Activated naive CD4-positive, alpha-beta T cell treated with anti-CD3 and anti-CD28 coated beads, Interleukin-2, amount 50 U/mL, for 72 hours (primary cell): ENCODE measurements around the gene LRRC32. TPM values are rescaled to one million over a fixed set of nuclear protein-coding genes. Genes with fewer than 3 reads are reported as not detected.

ENCODE experiments used
- ATAC-seq, 2 donors: fragments of 150-1000 bp; cut with Tn5 transposase; 2 replicates each; pipeline ENCODE4 v1.10.0; 2021; ENCODE audit warnings: mild to moderate bottlenecking in 2 of 2, moderate library complexity in 2 of 2
- DNase-seq, 2 donors: peaks; one replicate each; pipeline ENCODE4 v3.0.0; 2021 to 2022; ENCODE audit warnings: low spot score in 2 of 2
- H3K27ac Mint-ChIP-seq, 2 donors: one replicate each; pipeline ENCODE4 v1.8.0; 2022; ENCODE audit warnings: mild to moderate bottlenecking in 2 of 2, mixed read lengths in 2 of 2
- H3K36me3 Mint-ChIP-seq, 2 donors: one replicate each; pipeline ENCODE4 v1.8.0; 2022; ENCODE audit warnings: mixed read lengths in 2 of 2
- H3K9me3 Mint-ChIP-seq, 2 donors: one replicate each; pipeline ENCODE4 v1.8.0; 2022; ENCODE audit warnings: mixed read lengths in 2 of 2
- total RNA-seq, 2 donors: library from RNA; stranded (reverse); gene quantifications; one replicate each; pipeline ENCODE4 v1.2.3, GENCODE V29; 2022

Gene LRRC32
- total RNA-seq, 2 donors from 2014 or later, result 0.30 to 0.43 TPM

DNA sequence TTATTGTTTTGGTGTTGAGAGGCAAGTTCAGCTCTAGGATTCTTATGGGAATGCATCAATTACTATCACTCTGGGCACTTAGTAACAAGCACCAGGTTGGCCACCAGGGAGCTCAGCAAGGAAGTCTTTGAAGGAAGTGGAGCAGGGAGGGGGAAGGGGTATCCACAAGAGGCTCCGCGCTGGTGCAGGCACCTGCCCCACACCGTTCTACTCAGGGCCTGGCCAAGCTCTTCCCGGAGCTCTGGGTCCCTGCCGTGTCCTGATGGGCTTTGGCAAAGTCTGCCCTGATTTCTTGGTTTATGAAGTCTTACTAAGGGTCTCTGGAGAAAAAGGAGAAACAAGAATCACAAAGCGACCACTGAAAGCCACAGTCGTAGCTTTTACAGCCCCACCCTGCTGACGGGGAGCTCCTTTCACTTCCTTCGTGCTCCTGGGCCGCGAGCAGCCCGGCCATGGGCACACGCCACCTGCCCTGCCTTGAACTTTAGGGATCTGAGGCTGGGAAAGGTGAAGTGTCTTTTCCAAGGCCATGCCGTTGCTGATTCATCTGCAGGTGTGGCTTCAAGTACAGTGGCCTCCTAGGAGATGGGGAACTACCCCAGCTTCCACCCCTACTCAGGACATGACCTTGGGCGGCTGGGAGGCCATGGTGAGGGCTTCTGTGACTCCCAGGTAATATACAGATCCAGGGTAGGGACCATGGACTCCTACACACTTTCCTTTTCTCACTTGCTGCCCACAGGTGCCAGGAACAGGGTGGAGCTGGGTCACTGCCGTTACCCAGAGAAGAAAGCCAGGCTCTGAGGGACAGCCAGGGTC is 15.9 kb upstream of the LRRC32 start:
- ATAC-seq, result peak; percentile 59 to 62
- H3K27ac Mint-ChIP-seq, result peak overlapping the region; percentile 26 to 71
- no peaks in the 10 kb centered on the region for H3K36me3 Mint-ChIP-seq
- no peaks in the 10 kb centered on the region for H3K9me3 Mint-ChIP-seq
- no peak for DNase-seq

- Mint-ChIP-seq H3K9me3 (no peaks in the 10 kb centered on the region), H3K27ac (peak overlapping the region in 1 of 2 donors; percentile 26), H3K36me3 (no peaks in the 10 kb centered on the region)
- no peak for DNase-seq
- no peak for ATAC-seq
Observed at GRCh38 chr11:76685831-76686230, 15.3 kb upstream of the LRRC32 start.

DNA sequence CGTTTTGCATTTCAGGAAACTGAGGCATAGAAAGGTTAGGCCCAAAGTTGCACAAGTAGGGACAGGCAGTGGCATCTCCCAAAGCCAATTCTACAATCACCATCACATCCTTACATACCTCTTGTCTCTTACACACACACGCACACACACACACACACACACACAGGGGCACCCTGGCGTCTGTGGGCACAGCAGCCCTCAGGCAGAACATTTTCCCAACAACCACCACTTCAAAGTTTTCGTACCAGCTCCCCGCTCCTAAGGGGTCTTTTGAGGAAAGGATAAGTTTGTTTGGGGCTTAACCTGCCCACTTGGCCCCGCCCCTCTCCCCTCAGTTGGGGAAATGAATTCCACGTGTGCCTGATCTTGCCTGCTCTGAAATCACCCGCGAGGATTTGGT is 14.7 kb upstream of the LRRC32 start:
- H3K27ac Mint-ChIP-seq, result no peak overlapping the region
- H3K36me3 Mint-ChIP-seq, result no peaks in the 10 kb centered on the region
- H3K9me3 Mint-ChIP-seq, result no peaks in the 10 kb centered on the region
- ATAC-seq (no peak), DNase-seq (no peak)

- Mint-ChIP-seq H3K27ac (no peak overlapping the region), H3K36me3 (no peaks in the 10 kb centered on the region), H3K9me3 (no peaks in the 10 kb centered on the region)
- ATAC-seq (no peak), DNase-seq (no peak)
Observed at GRCh38 chr11:76684516-76684915, 14.0 kb upstream of the LRRC32 start.

GRCh38 chr11:76683161-76684095 is 12.9 kb upstream of the LRRC32 start:
- no peaks in the 10 kb centered on the region for H3K9me3 Mint-ChIP-seq
- ATAC-seq (no peak), DNase-seq (no peak)
- no peaks in the 10 kb centered on the region for H3K36me3 Mint-ChIP-seq
- peak overlapping the region in 1 of 2 donors; percentile 7 for H3K27ac Mint-ChIP-seq

DNA sequence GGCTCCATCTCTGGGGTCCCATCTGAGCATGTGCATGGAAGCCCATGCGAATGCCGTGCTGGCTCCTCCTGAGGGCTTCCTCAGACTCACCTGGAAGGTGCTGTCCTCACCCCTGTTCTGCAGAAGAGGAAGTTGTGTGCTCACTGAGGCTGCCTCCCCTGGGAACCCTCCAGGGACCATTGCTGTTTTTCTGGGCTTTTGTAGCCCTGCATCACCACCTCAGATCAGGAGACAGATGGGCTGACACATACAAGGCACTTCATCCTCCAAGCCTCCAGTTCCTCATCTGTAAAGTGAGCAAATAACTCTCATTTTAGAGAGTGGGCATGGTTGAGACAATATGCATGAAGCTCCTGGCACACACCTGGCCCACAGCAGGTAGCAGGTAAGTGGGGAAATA is 12.1 kb upstream of the LRRC32 start:
- ATAC-seq (no peak), DNase-seq (no peak)
- Mint-ChIP-seq H3K36me3 (no peaks in the 10 kb centered on the region), H3K27ac (no peak overlapping the region), H3K9me3 (no peaks in the 10 kb centered on the region)

- no peaks in the 10 kb centered on the region for H3K36me3 Mint-ChIP-seq
- no peak for DNase-seq
- H3K27ac Mint-ChIP-seq, result no peak overlapping the region
- no peaks in the 10 kb centered on the region for H3K9me3 Mint-ChIP-seq
- no peak for ATAC-seq
Observed at GRCh38 chr11:76682106-76682505, 11.6 kb upstream of the LRRC32 start.

- Mint-ChIP-seq H3K36me3 (no peaks in the 10 kb centered on the region), H3K9me3 (no peaks in the 10 kb centered on the region), H3K27ac (no peak overlapping the region)
- peak; percentile 62 to 87 for ATAC-seq
- peak in 1 of 2 donors; percentile 80 for DNase-seq
Observed at GRCh38 chr11:76680518-76681425, 10.2 kb upstream of the LRRC32 start.

- no peaks in the 10 kb centered on the region for H3K9me3 Mint-ChIP-seq
- DNase-seq, result no peak
- H3K36me3 Mint-ChIP-seq, result no peaks in the 10 kb centered on the region
- no peak for ATAC-seq
- peak overlapping the region in 1 of 2 donors; percentile 15 for H3K27ac Mint-ChIP-seq
Observed at GRCh38 chr11:76678321-76678720, 7.8 kb upstream of the LRRC32 start.

- no peak for ATAC-seq
- H3K9me3 Mint-ChIP-seq, result no peaks in the 10 kb centered on the region
- no peak overlapping the region for H3K27ac Mint-ChIP-seq
- no peak for DNase-seq
- no peaks in the 10 kb centered on the region for H3K36me3 Mint-ChIP-seq
Observed at GRCh38 chr11:76677458-76677765, 6.9 kb upstream of the LRRC32 start.

GRCh38 chr11:76676636-76677457 is 6.3 kb upstream of the LRRC32 start:
- H3K27ac Mint-ChIP-seq, result no peak overlapping the region
- no peaks in the 10 kb centered on the region for H3K36me3 Mint-ChIP-seq
- no peaks in the 10 kb centered on the region for H3K9me3 Mint-ChIP-seq
- ATAC-seq (no peak), DNase-seq (no peak)

DNA sequence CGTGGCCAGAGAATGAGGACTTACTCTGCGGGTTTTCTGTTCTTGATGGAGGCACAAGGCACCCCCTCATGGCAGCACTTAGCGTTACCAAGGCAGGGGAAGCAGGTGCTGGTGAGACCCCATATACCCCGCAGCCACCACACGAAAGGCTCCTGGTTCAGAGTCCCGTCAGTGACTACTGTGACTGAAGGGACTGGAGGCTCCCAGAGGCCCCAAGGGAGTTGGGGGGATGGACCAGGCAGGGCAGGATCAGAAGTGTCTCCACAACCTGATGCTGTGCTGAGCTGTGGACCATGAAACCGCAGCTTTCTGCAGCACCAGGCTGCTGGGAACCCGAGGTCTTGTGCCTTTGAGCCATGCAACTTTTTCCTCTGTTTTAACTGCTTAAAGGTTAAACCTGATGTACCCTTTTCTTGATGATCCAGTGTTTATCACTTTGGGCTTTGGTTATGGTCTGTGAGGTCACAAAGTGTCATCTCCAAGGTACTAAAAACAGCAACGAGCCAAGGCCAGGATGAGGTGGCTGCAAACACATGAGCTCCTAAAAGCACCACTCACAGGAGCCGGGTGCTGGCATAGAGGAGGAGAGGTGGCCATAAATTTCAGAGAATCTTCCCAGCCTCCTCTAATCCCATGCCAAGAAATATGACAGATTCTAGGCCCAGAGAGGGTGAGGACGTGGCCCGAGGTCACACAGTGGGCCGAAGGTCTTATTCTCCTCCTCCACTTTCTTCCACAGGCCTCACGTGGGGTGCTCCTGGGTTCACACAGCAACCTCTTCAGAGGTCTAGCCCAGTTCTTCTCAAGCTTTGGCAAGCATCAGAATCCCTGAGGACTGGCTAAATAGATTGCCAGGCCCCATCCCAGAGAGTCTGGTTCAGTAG is 4.2 kb upstream of the LRRC32 start:
- no peaks in the 10 kb centered on the region for H3K9me3 Mint-ChIP-seq

DNA sequence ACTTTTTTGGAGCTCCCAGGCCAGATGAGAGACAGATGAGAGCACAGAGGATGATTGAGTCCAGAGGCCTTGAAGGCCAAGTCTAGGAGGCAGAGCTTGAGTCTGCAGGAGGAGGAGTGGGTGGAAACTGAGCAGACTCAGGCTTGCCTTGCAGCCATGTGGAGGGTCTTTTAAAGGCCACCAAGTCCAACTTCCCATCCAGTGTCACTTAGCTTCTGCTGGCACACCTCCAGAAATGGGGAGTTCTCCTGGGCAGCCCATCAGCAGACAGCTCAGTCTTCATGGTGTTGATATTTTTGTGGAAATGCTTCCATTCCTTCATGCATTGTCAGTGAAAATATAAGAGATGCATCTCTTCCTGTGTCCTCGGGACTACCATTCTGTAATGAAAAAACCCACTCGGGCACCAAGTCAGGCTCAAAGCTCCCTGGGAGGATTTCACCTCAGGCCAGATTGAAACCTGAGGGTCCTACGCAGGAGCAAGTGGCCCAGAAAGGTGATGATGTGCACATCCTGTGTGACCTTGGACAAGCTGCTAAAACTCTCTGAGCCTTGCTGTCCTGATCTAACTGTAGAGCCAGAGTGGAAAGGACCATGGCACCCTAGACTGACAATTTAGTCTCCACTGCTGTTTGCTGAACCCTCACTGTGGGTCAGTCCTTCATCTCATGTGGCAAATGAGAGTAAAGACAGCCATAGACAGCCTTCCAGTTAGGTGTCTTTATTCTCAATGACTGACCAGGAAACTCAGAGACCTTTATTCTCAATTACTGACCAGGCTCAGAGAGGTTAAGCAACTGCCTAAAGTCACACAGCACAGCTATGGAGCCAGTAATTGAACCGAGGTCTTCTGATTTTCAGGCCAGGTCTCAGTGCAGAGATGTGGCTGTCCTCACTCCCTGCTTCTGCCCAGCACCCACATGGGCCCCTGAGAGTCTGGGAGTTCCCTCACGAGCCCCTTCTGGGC is 2.9 kb upstream of the LRRC32 start:
- no peak for ATAC-seq
- no peak for DNase-seq
- H3K9me3 Mint-ChIP-seq, result no peaks in the 10 kb centered on the region
- H3K27ac Mint-ChIP-seq, result no peak overlapping the region
- H3K36me3 Mint-ChIP-seq, result no peaks in the 10 kb centered on the region

More for the DNA sequence above, 4.2 kb upstream of the LRRC32 start:
- no peak overlapping the region for H3K27ac Mint-ChIP-seq
- no peak for ATAC-seq
- no peak for DNase-seq
- H3K36me3 Mint-ChIP-seq, result no peaks in the 10 kb centered on the region
